Retinal pigment epithelial cell (primary cell): Measurements from ENCODE around the gene HSPA14.

Source experiments
- DNase-seq: peaks from one replicate; pipeline ENCODE4 v3.0.0-alpha.2; 2010; ENCODE audit warnings: low read depth
- H3K4me3 ChIP-seq: 2 replicates; pipeline ENCODE4 v1.5.1; 2011; ENCODE audit warnings: mild to moderate bottlenecking, low read length, control low read depth, moderate library complexity
- CTCF ChIP-seq: conservative IDR thresholded peaks from 2 replicates; pipeline ENCODE4 v1.5.1; 2011; ENCODE audit warnings: low read depth, low read length, control low read depth, inconsistent platforms

The HSPA14 gene

GRCh38 chr10:14876764-14877163, 38.7 kb downstream of the HSPA14 start:
- H3K4me3 ChIP-seq: no peak overlapping the region
- DNase-seq: no peak
- TF ChIP-seq CTCF: no peak

GRCh38 chr10:14878266-14879123, 40.4 kb downstream of the HSPA14 start, which contains the start of gene SUV39H2:
Gene SUV39H2, plus strand, starts transcription at chr10:14878866. Its CDS starts 23 bp downstream, at chr10:14878889.
- peak; percentile 70 for DNase-seq
- TF ChIP-seq CTCF: no peak
- H3K4me3 ChIP-seq: peak within 1 kb of the TSS; percentile 88

GRCh38 chr10:14879124-14879927, 41.2 kb downstream of the HSPA14 start:
- TF ChIP-seq CTCF: no peak
- peak overlapping the region; percentile 67 for H3K4me3 ChIP-seq
- DNase-seq: no peak

- TF ChIP-seq CTCF: no peak
- H3K4me3 ChIP-seq: peak overlapping the region; percentile 67
- DNase-seq: no peak
Measured at GRCh38 chr10:14879928-14880193, 41.8 kb downstream of the HSPA14 start.

- TF ChIP-seq CTCF: no peak
- peak overlapping the region; percentile 67 for H3K4me3 ChIP-seq
- DNase-seq: no peak
Measured at GRCh38 chr10:14880229-14880628, 42.1 kb downstream of the HSPA14 start.

- no peak for TF ChIP-seq CTCF
- DNase-seq: no peak
- H3K4me3 ChIP-seq: no peak overlapping the region
Measured at GRCh38 chr10:14884082-14884481, 46.0 kb downstream of the HSPA14 start.
